SK-N-SH (cell line): ENCODE results near the gene WDR82. TPM values are rescaled to one million over a fixed set of nuclear protein-coding genes. Genes with fewer than 3 reads are reported as not detected.

Experiments
- CTCF ChIA-PET: fragments of 300-600, 350-600 bp; formaldehyde crosslinking; extraction: SDS; loops from one replicate; lab custom pipeline; 2021; lab: Yijun Ruan, JAX
- POLR2A ChIA-PET: fragments of 350-600 bp; sonication (Branson Sonifier 250); formaldehyde crosslinking; extraction: SDS; loops from one replicate; lab custom pipeline; 2020; ENCODE audit warnings: antibody characterized with exemption, inconsistent platforms; lab: Yijun Ruan, JAX
- DNase-seq: peaks from one replicate; pipeline ENCODE4 v3.0.0; 2012
- H2AFZ ChIP-seq: fragments of 200-600 bp; sonication (generic); 2 replicates; pipeline ENCODE4 v1.8.1; 2016; ENCODE audit warnings: antibody characterized with exemption, mild to moderate bottlenecking, low read depth
- H3F3A ChIP-seq: fragments of 200-600 bp; sonication (generic); replicated peaks from 2 replicates; pipeline ENCODE3; 2016; ENCODE audit warnings: antibody characterized with exemption, mild to moderate bottlenecking; ENCODE audit not compliant: insufficient read depth
- H3K27ac ChIP-seq, 2 experiments: fragments of 200-500 bp in 1 of 2; fragments of 200-600 bp in 1 of 2; sonication (Bioruptor generic) in 1 of 2; sonication (generic), shearing (Covaris generic) in 1 of 2; 2 replicates each; pipeline versions ENCODE4 v1.5.1 to v1.6.1; 2014 to 2016; ENCODE audit warnings: low read depth in 2 of 2, inconsistent platforms in 1 of 2, low read length in 1 of 2, mild to moderate bottlenecking in 1 of 2, mixed read lengths in 1 of 2
- H3K27me3 ChIP-seq: fragments of 200-600 bp; sonication (generic), shearing (Covaris generic); 2 replicates; pipeline ENCODE4 v1.6.1; 2016; ENCODE audit warnings: mixed run types; ENCODE audit not compliant: insufficient read depth
- H3K36me3 ChIP-seq, 2 experiments: fragments of 200-500 bp in 1 of 2; fragments of 200-600 bp in 1 of 2; sonication (Bioruptor generic) in 1 of 2; sonication (generic) in 1 of 2; replicated peaks in 1 of 2; 2 replicates each; pipeline versions ENCODE3 to v1.5.1; 2014 to 2016; ENCODE audit warnings: low read length in 1 of 2, mild to moderate bottlenecking in 1 of 2; ENCODE audit not compliant: insufficient read depth in 2 of 2, control insufficient read depth in 1 of 2
- H3K4me1 ChIP-seq, 2 experiments: fragments of 200-500 bp in 1 of 2; fragments of 200-600 bp in 1 of 2; sonication (Bioruptor generic) in 1 of 2; sonication (generic), shearing (Covaris generic) in 1 of 2; 2 replicates each; pipeline versions ENCODE4 v1.5.1 to v1.6.1; 2014 to 2016; ENCODE audit warnings: low read depth in 1 of 2, low read length in 1 of 2, mixed run types in 1 of 2; ENCODE audit not compliant: insufficient read depth in 2 of 2, control insufficient read depth in 1 of 2
- H3K4me2 ChIP-seq: fragments of 200-600 bp; sonication (generic), shearing (Covaris generic); 2 replicates; pipeline ENCODE4 v1.6.1; 2017; ENCODE audit warnings: mixed run types
- H3K4me3 ChIP-seq, 2 experiments: fragments of 200-500 bp in 1 of 2; fragments of 200-600 bp in 1 of 2; sonication (Bioruptor generic) in 1 of 2; sonication (generic), shearing (Covaris generic) in 1 of 2; 2 replicates each; pipeline versions ENCODE4 v1.5.1 to v1.8.1; 2014 to 2016; ENCODE audit warnings: low read depth in 2 of 2, inconsistent platforms in 1 of 2, low read length in 1 of 2, mild to moderate bottlenecking in 1 of 2, mixed read lengths in 1 of 2, moderate library complexity in 1 of 2
- H3K79me2 ChIP-seq: fragments of 200-600 bp; sonication (generic); 2 replicates; pipeline ENCODE4 v1.8.1; 2017; ENCODE audit warnings: mild to moderate bottlenecking; ENCODE audit not compliant: insufficient read depth
- H3K9ac ChIP-seq: fragments of 200-600 bp; sonication (generic); 2 replicates; pipeline ENCODE4 v1.6.1; 2017; ENCODE audit warnings: mixed run types
- H3K9me2 ChIP-seq: fragments of 200-600 bp; sonication (generic); 2 replicates; pipeline ENCODE4 v1.6.1; 2017; ENCODE audit warnings: mixed run types
- H3K9me3 ChIP-seq: fragments of 200-600 bp; sonication (generic); 2 replicates; pipeline ENCODE4 v1.6.1; 2017; ENCODE audit warnings: mixed run types, mild to moderate bottlenecking, moderate library complexity
- H4K20me1 ChIP-seq: fragments of 200-600 bp; sonication (generic); 2 replicates; pipeline ENCODE4 v1.6.1; 2017; ENCODE audit warnings: mild to moderate bottlenecking, mixed run types; ENCODE audit not compliant: insufficient read depth
- CHD2 ChIP-seq: fragments of 150-350 bp; IDR thresholded peaks from 2 replicates; pipeline ENCODE4 v1.6.1; 2018; ENCODE audit warnings: low read length; ENCODE audit not compliant: partially characterized antibody
- ELF1 ChIP-seq: IDR thresholded peaks from 2 replicates; pipeline ENCODE4 v1.4.0; 2012
- EP300 ChIP-seq, 2 experiments: IDR thresholded peaks; 2 replicates each; pipeline versions ENCODE4 v1.4.0 to v1.6.1; 2012; ENCODE audit warnings: borderline replicate concordance in 1 of 2, low read depth in 1 of 2, low read length in 1 of 2
- GABPA ChIP-seq: IDR thresholded peaks from 2 replicates; pipeline ENCODE4 v1.4.0; 2012; ENCODE audit warnings: low read depth, mild to moderate bottlenecking
- MAX ChIP-seq: IDR thresholded peaks from 2 replicates; pipeline ENCODE4 v1.4.0; 2012; ENCODE audit warnings: low read depth
- POLR2AphosphoS5 ChIP-seq: IDR thresholded peaks from 2 replicates; pipeline ENCODE4 v1.6.1; 2012; ENCODE audit warnings: low read depth, low read length
- RCOR1 ChIP-seq: fragments of 150-350 bp; IDR thresholded peaks from 2 replicates; pipeline ENCODE4 v1.6.1; 2017; ENCODE audit warnings: antibody characterized with exemption, low read length
- REST ChIP-seq: IDR thresholded peaks from 2 replicates; pipeline ENCODE4 v1.6.1; 2012; ENCODE audit warnings: mild to moderate bottlenecking, low read depth, low read length, moderate library complexity
- RXRA ChIP-seq: IDR thresholded peaks from 2 replicates; pipeline ENCODE4 v1.4.0; 2012; ENCODE audit warnings: low read depth, mild to moderate bottlenecking, borderline replicate concordance
- SIN3A ChIP-seq: IDR thresholded peaks from 2 replicates; pipeline ENCODE4 v1.6.1; 2012; ENCODE audit warnings: low read depth, mild to moderate bottlenecking, low read length, moderate library complexity, borderline replicate concordance
- TCF12 ChIP-seq: IDR thresholded peaks from 2 replicates; pipeline ENCODE4 v1.4.0; 2012
- TEAD4 ChIP-seq: IDR thresholded peaks from 2 replicates; pipeline ENCODE4 v1.4.0; 2012; ENCODE audit warnings: mild to moderate bottlenecking, borderline replicate concordance; ENCODE audit not compliant: insufficient read depth
- ZBTB33 ChIP-seq: IDR thresholded peaks from 2 replicates; pipeline ENCODE4 v1.4.0; 2012; ENCODE audit warnings: low read depth, borderline replicate concordance
- whole genome bisulfite sequencing: methylation state at CpG from one replicate; pipeline ENCODE4 v1.1.6; 2017; ENCODE audit warnings: low lambda C conversion rate; 5-methylcytosine and 5-hydroxymethylcytosine counted together
- polyA plus RNA-seq, 3 experiments: library from polyadenylated mRNA; depleted of rRNA; stranded (reverse); fragments of >200 nt; gene quantifications; 2 replicates each; pipeline ENCODE4 v1.2.3, GENCODE V29; 2012

Gene WDR82
- polyA plus RNA-seq, 1 of the 3 experiments (the other 2 are of a cell fraction): 41.2 TPM

GRCh38 chr3:52242039-52242438, 36.4 kb downstream of the WDR82 start:
- peaks cover 31% of the 10 kb centered on the region for H3F3A ChIP-seq
- no peaks in the 10 kb centered on the region for H3K27me3 ChIP-seq
- H3K9ac ChIP-seq: no peak overlapping the region
- H3K27ac ChIP-seq: no peak overlapping the region
- H3K9me3 ChIP-seq: no peaks in the 10 kb centered on the region
- H3K9me2 ChIP-seq: no peaks in the 10 kb centered on the region
- DNase-seq: no peak
- peaks cover 32% of the 10 kb centered on the region for H3K79me2 ChIP-seq
- POLR2A ChIA-PET: no interaction called here
- no peaks in the 10 kb centered on the region for H3K36me3 ChIP-seq
- no peak overlapping the region for H3K4me3 ChIP-seq
- TF ChIP-seq REST (no peak), TCF12 (no peak), CHD2 (no peak), SIN3A (no peak), ZBTB33 (no peak), MAX (no peak), EP300 (IDR thresholded peaks at IDR 0.05; ENCODE audit: borderline replicate concordance in 1 of 2, low read depth in 1 of 2, low read length in 1 of 2) (no peak), POLR2AphosphoS5 (no peak), RXRA (no peak), GABPA (no peak), RCOR1 (no peak), ELF1 (no peak), TEAD4 (no peak)
- no peak overlapping the region for H3K4me2 ChIP-seq
- 94% methylated on average over 1 of the region's 1 CpG for whole genome bisulfite sequencing
- CTCF ChIA-PET: interaction anchor here (2.0 to 9.0 kb wide), 2 partner anchors 10 to 37 kb away, joined by 10 to 63 read pairs; partner anchors contain the start of gene WDR82
- no peak overlapping the region for H2AFZ ChIP-seq
- no peaks in the 10 kb centered on the region for H4K20me1 ChIP-seq
- H3K4me1 ChIP-seq: peaks cover 7 to 57% of the 10 kb centered on the region in 2 experiments
